GM12878 (cell line): Measurements from ENCODE around the gene MYO1H. TPM values are rescaled to one million over a fixed set of nuclear protein-coding genes. Genes with fewer than 3 reads are reported as not detected.

Experiments used
- ATAC-seq: fragments of 200-7000 bp; cut with Tn5 transposase; 3 replicates; pipeline ENCODE4 v1.9.1; 2020; ENCODE audit warnings: mild to moderate bottlenecking, moderate library complexity
- BruUV-seq: library from RNA; stranded (reverse); fragments of 400-500 nt; replicated peaks from 2 replicates; lab custom pipeline; 2021; lab: Mats Ljungman, UMichigan
- CTCF ChIA-PET: fragments of 300-600 bp; sonication (Branson Sonifier 250); formaldehyde crosslinking; extraction: SDS; loops from one replicate; lab custom pipeline; 2021; ENCODE audit warnings: inconsistent platforms; lab: Yijun Ruan, JAX
- POLR2A ChIA-PET: fragments of 350-600 bp; formaldehyde crosslinking; extraction: SDS; loops from one replicate; lab custom pipeline; 2021; ENCODE audit warnings: inconsistent platforms; lab: Charles Lee
- RAD21 ChIA-PET: fragments of 300-600 bp; sonication (Branson Sonifier 250); formaldehyde crosslinking; loops from one replicate; lab custom pipeline; 2023; ENCODE audit warnings: antibody characterized with exemption; ENCODE audit not compliant: unreplicated experiment; lab: Charles Lee
- SMC1A ChIA-PET: fragments of 300-600 bp; sonication (Branson Sonifier 250); formaldehyde crosslinking; loops from one replicate; lab custom pipeline; 2023; ENCODE audit not compliant: unreplicated experiment, uncharacterized antibody; lab: Charles Lee
- DNase-seq: peaks from one replicate; pipeline ENCODE4 v3.0.0-alpha.2; 2011; ENCODE audit warnings: low read depth, low spot score
- FAIRE-seq: peaks from 3 replicates; lab custom pipeline; 2011; peaks lifted over from hg19 to GRCh38; lab: Jason Lieb, UNC
- H2AFZ ChIP-seq: 2 replicates; pipeline ENCODE4 v1.6.0; 2011; ENCODE audit warnings: low read depth, low read length, control low read depth; ENCODE audit not compliant: control insufficient read depth
- H3K27ac ChIP-seq: 2 replicates; pipeline ENCODE4 v1.5.1; 2011; ENCODE audit warnings: control low read depth; ENCODE audit not compliant: control insufficient read depth, insufficient read depth
- H3K27me3 ChIP-seq, 2 experiments: replicated peaks in 1 of 2; 2 replicates each; pipeline versions ENCODE4 v1.6.0 to v1.6.1; 2011; ENCODE audit warnings: low read length in 1 of 2; ENCODE audit not compliant: control insufficient read depth in 2 of 2, insufficient read depth in 2 of 2
- H3K36me3 ChIP-seq, 2 experiments: 2 replicates each; pipeline ENCODE4 v1.5.1; 2011; ENCODE audit warnings: low read length in 1 of 2; ENCODE audit not compliant: control insufficient read depth in 2 of 2, insufficient read depth in 2 of 2
- H3K4me1 ChIP-seq: 2 replicates; pipeline ENCODE4 v1.6.1; 2011; ENCODE audit warnings: mild to moderate bottlenecking, low read length, moderate library complexity, mixed read lengths; ENCODE audit not compliant: control insufficient read depth, insufficient read depth
- H3K4me2 ChIP-seq: 2 replicates; pipeline ENCODE4 v1.6.0; 2011; ENCODE audit warnings: control low read depth; ENCODE audit not compliant: control insufficient read depth, insufficient read depth
- H3K4me3 ChIP-seq: fragments of 200-600 bp; sonication (generic); 2 replicates; pipeline ENCODE4 v1.5.1; 2016
- H3K79me2 ChIP-seq: 2 replicates; pipeline ENCODE4 v1.6.0; 2011; ENCODE audit warnings: low read length; ENCODE audit not compliant: control insufficient read depth, insufficient read depth
- H3K9ac ChIP-seq: 2 replicates; pipeline ENCODE4 v1.8.0; 2011; ENCODE audit warnings: low read length, control low read depth, mixed read lengths; ENCODE audit not compliant: control insufficient read depth, insufficient read depth
- H3K9me3 ChIP-seq: replicated peaks from 3 replicates; pipeline ENCODE4 v1.5.1; 2011; ENCODE audit warnings: mild to moderate bottlenecking, low read length; ENCODE audit not compliant: control insufficient read depth, insufficient read depth
- H4K20me1 ChIP-seq: 2 replicates; pipeline ENCODE4 v1.6.0; 2011; ENCODE audit not compliant: control insufficient read depth, insufficient read depth
- ASH2L ChIP-seq: fragments of 300-600, 200-600 bp; sonication (generic); IDR thresholded peaks from 2 replicates; pipeline ENCODE4 v1.6.1; 2017; ENCODE audit warnings: low read depth, mild to moderate bottlenecking, borderline replicate concordance
- BMI1 ChIP-seq: fragments of 450-650 bp; IDR thresholded peaks from 2 replicates; pipeline ENCODE4 v1.6.1; 2016; ENCODE audit warnings: mild to moderate bottlenecking, moderate library complexity, borderline replicate concordance
- BRCA1 ChIP-seq: IDR thresholded peaks from 2 replicates; pipeline ENCODE4 v1.6.1; 2011; ENCODE audit warnings: low read depth, low read length, improper control_type of control experiment
- CBFB ChIP-seq: IDR thresholded peaks from 2 replicates; pipeline ENCODE4 v1.6.1; 2016; ENCODE audit warnings: antibody characterized with exemption, low read depth
- GABPA ChIP-seq: IDR thresholded peaks from 2 replicates; pipeline ENCODE4 v1.6.1; 2014; ENCODE audit warnings: antibody characterized with exemption, low read depth, mild to moderate bottlenecking, inconsistent platforms
- JUND ChIP-seq: IDR thresholded peaks from 2 replicates; pipeline ENCODE4 v1.6.1; 2012; ENCODE audit warnings: low read depth, mild to moderate bottlenecking, low read length, improper control_type of control experiment, moderate library complexity
- PML ChIP-seq: IDR thresholded peaks from 2 replicates; pipeline ENCODE4 v1.6.1; 2012; ENCODE audit warnings: low read length, inconsistent platforms
- SMAD5 ChIP-seq: IDR thresholded peaks from 2 replicates; pipeline ENCODE4 v1.6.1; 2016; ENCODE audit warnings: antibody characterized with exemption, low read depth
- ZNF24 ChIP-seq: fragments of 450-650 bp; IDR thresholded peaks from 2 replicates; pipeline ENCODE4 v1.6.1; 2017; ENCODE audit warnings: antibody characterized with exemption, mild to moderate bottlenecking
- WGBS: methylation state at CpG from one replicate; pipeline ENCODE4 v1.1.6; 2016; ENCODE audit warnings: low lambda C conversion rate; ENCODE audit not compliant: insufficient replicate concordance, insufficient coverage; ENCODE audit errors: missing lambda C conversion rate; 5-methylcytosine and 5-hydroxymethylcytosine counted together
- in situ Hi-C: fragments of 300-500 bp; cut with MboI; formaldehyde crosslinking; loops from 9 replicates; pipeline ENCODE4 v1.14.3; 2018; ENCODE audit warnings: mixed read lengths
- intact Hi-C: fragments of 100-400 bp; cut with micrococcal nuclease; formaldehyde crosslinking; loops from one replicate; pipeline ENCODE4 v1.14.2; 2022; ENCODE audit not compliant: unreplicated experiment
- polyA plus RNA-seq, 11 experiments: library from polyadenylated mRNA; depleted of rRNA in 4 of 11; unstranded in 6 of 11; stranded (reverse) in 5 of 11; fragments of >200 nt; fragmentation: Nextera tagmentation in 4 of 11; fragmentation: Illumina TruSeq in 1 of 11; extraction: Ambion mirVana in 4 of 11; extraction: Trizol in 1 of 11; gene quantifications; 1 replicate in 1 of 11; 2 replicates in 10 of 11; pipeline versions ENCODE4 v1.2.1 to v1.2.3, GENCODE V29; 2011 to 2016; ENCODE audit warnings: inconsistent platforms in 2 of 11, missing spikeins in 2 of 11, low read depth in 1 of 11
- total RNA-seq, 4 experiments: library from RNA; depleted of rRNA in 3 of 4; stranded (reverse); fragments of >200 nt in 3 of 4; fragmentation: Illumina TruSeq in 1 of 4; extraction: Trizol in 1 of 4; gene quantifications; 2 replicates each; pipeline versions ENCODE4 v1.2.1 to v1.2.3, GENCODE V29; 2013 to 2021
- TF ChIP-seq, protein P1 (sequence below): IDR thresholded peaks from 2 replicates; pipeline ENCODE4 v1.6.1; 2012; ENCODE audit warnings: improper control_type of control experiment, low read depth, low read length; ENCODE audit not compliant: insufficient replicate concordance

The MYO1H gene
- total and polyA plus RNA-seq, 10 of the 15 experiments (the other 5 are each of a cell fraction or from before 2014, with no cell fraction given) = 0.05 TPM; not detected in 9

DNA sequence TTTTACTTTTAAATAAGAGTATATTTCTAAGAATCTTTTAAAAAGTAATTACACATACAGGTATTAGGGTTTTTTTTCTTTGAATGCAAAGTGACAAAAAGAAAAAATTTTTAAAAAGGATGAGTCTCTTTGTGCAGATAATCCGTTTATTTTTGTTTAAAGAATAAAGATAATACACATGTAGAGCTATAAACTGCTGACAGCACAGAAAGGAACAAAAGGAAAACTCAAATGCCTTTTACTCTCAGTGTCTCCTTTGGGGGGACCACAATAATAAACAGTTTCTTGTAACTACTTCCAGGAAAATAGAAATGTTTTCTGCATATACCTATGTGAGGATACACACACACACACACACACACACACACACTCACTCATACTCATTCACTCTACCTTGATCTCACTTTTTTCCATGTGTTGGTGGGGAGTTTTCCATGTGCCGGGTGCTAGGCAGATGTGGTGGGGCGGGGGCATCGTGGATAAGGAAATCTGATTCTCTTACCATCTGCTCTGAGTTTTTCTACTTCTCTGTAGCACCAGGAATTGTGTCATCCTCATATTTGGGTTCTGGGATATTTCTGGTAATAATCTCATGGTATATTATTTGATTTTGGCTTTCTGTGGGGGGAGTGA, 71.3 kb downstream of the MYO1H start:
- no peak overlapping the region for H3K9ac ChIP-seq
- H3K27me3 ChIP-seq = no peaks in the 10 kb centered on the region
- CTCF ChIA-PET = no interaction called here
- no peak overlapping the region for H3K27ac ChIP-seq
- H3K36me3 ChIP-seq = no peaks in the 10 kb centered on the region
- SMC1A ChIA-PET = no interaction called here
- RAD21 ChIA-PET = interaction anchor here (0.7 kb wide), 1 partner anchor 705 kb away, joined by 3 read pairs; the partner anchor contains the start of gene IFT81
- no peak overlapping the region for H2AFZ ChIP-seq
- no peaks in the 10 kb centered on the region for H4K20me1 ChIP-seq
- DNase-seq (no peak), ATAC-seq (no peak), FAIRE-seq (no peak)
- no peaks in the 10 kb centered on the region for H3K4me1 ChIP-seq
- H3K9me3 ChIP-seq = no peaks in the 10 kb centered on the region
- WGBS = 29% methylated on average over 4 of the region's 4 CpGs
- intact Hi-C loops = no loop called here
- H3K4me3 ChIP-seq = no peak overlapping the region
- H3K4me2 ChIP-seq = no peak overlapping the region
- no TSS peak for BruUV-seq
- TF ChIP-seq JUND (no peak), GABPA (no peak), PML (no peak), ASH2L (no peak), ZNF24 (no peak), SMAD5 (no peak), BMI1 (no peak), BRCA1 (no peak), CBFB (no peak)
- TF ChIP-seq, protein P1, sequence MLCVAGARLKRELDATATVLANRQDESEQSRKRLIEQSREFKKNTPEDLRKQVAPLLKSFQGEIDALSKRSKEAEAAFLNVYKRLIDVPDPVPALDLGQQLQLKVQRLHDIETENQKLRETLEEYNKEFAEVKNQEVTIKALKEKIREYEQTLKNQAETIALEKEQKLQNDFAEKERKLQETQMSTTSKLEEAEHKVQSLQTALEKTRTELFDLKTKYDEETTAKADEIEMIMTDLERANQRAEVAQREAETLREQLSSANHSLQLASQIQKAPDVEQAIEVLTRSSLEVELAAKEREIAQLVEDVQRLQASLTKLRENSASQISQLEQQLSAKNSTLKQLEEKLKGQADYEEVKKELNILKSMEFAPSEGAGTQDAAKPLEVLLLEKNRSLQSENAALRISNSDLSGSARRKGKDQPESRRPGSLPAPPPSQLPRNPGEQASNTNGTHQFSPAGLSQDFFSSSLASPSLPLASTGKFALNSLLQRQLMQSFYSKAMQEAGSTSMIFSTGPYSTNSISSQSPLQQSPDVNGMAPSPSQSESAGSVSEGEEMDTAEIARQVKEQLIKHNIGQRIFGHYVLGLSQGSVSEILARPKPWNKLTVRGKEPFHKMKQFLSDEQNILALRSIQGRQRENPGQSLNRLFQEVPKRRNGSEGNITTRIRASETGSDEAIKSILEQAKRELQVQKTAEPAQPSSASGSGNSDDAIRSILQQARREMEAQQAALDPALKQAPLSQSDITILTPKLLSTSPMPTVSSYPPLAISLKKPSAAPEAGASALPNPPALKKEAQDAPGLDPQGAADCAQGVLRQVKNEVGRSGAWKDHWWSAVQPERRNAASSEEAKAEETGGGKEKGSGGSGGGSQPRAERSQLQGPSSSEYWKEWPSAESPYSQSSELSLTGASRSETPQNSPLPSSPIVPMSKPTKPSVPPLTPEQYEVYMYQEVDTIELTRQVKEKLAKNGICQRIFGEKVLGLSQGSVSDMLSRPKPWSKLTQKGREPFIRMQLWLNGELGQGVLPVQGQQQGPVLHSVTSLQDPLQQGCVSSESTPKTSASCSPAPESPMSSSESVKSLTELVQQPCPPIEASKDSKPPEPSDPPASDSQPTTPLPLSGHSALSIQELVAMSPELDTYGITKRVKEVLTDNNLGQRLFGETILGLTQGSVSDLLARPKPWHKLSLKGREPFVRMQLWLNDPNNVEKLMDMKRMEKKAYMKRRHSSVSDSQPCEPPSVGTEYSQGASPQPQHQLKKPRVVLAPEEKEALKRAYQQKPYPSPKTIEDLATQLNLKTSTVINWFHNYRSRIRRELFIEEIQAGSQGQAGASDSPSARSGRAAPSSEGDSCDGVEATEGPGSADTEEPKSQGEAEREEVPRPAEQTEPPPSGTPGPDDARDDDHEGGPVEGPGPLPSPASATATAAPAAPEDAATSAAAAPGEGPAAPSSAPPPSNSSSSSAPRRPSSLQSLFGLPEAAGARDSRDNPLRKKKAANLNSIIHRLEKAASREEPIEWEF = no peak
- POLR2A ChIA-PET = no interaction called here
- in situ Hi-C loops = no loop called here
- no peaks in the 10 kb centered on the region for H3K79me2 ChIP-seq
